NCI-H2171 (cell line): Measurements from ENCODE around the gene GIPR.
"Not testable (repeated sequence)": the region's sequence is repeated elsewhere in the genome, so short reads cannot be mapped to it uniquely, and the experiment has no call there.

Experiments
- DNase-seq: peaks from one replicate; lab custom pipeline; 2025; lab: John Stamatoyannopoulos, UW

The GIPR gene

DNA sequence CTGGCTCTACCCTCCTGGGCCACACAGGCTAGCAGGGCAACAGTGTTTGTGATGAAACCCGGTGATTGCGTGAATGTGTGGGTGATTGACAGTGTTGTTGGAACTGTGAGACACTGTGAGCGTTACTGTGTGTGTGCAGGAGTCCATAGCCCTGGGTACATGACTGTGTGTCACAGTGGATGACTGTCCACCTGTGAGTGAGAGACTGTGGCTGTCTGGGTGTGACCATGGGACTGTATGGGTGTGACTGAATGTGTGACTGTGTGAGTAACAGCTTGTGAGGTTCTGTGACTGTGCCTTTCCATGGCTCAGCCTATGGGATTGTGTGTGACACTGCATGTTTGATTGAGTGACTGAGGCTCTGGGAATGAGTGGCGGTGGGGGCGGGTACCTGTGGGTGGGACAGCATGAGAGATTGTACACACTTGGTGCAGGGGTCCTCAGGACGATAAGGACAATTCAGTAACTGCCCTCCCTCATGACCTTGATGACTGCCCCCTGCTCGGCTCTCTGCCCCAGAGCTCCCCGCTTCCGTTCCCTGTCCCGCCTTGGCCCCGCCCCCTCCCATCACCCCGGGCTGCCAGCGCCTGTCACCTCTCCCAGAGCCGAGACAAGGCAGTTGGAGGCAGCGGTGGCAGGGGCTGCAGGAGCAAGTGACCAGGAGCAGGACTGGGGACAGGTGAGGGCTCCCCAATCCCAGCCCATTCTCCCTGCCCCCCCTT lies at the start of gene GIPR:
GIPR (plus strand) TSS at position 602 of the 722 bp plus-strand sequence. CDS start 1,300 bp downstream, outside the sequence.
- no peak for DNase-seq

- DNase-seq: no peak
Observed at GRCh38 chr19:45621389-45621788, 46.6 kb upstream of the GIPR start.

DNA sequence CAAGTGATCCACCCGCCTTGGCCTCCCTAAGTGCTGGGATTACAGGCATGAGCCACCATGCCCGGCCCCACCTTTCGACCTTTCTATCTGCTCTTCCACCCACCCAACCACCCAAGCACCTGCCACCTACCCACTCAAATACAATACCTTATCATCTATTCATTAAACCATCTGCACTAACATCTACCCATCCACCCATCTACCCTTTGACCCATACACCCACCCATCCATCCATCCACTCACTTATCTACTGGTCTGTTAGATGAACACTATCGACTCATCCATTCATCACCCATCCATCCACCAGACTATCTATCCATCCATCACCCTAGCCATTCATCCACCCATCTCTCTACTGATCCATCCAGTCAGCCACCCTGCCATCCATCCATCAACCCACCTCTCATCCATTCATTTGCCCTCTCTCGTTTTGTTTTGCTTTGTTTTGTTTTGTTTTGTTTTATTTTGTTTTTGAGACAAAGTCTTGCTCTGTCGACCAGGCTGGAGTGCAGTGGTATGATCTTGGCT lies 46.0 kb upstream of the GIPR start:
- DNase-seq: no peak

DNA sequence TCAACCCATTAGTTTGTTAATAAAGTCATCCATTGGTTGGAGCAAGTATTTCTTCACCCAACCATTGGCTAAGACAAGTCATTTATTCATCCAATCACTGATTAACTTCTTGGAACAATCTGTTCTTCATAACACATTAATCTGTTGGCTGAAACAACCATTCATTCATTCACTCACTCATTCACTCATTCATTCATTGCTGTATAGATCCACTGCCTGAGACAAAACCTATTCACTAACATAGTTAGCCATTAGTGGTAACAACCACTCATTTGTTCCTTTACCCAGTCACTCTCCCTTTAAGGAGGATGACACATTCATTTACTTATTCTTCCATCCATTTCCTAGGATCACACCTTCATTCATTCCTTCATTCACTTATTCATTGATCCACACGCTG lies 44.0 kb upstream of the GIPR start:
- no peak for DNase-seq

GRCh38 chr19:45628219-45628618 lies 39.8 kb upstream of the GIPR start:
- DNase-seq: not testable (repeated sequence)

DNA sequence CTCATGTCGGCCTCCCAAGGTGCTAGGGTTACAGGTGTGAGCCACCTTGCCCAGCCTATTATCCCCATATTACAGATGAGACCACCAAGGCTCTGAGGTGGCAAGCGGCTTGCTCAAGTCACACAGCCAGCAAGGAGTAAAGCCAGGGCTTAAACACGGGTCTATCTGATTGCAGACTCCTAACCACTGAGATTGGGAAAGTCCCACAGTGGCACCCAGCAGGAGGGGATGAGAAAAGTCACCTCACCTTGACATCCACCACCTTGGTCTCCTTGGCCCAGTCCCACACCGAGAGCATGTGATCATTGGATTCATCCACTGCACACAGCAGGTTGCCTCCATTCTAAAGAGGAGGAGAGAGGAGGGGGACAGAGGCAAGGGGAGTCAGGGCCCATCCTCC lies 38.3 kb upstream of the GIPR start:
- no peak for DNase-seq

GRCh38 chr19:45630463-45630862 lies 37.6 kb upstream of the GIPR start:
- DNase-seq: no peak

DNA sequence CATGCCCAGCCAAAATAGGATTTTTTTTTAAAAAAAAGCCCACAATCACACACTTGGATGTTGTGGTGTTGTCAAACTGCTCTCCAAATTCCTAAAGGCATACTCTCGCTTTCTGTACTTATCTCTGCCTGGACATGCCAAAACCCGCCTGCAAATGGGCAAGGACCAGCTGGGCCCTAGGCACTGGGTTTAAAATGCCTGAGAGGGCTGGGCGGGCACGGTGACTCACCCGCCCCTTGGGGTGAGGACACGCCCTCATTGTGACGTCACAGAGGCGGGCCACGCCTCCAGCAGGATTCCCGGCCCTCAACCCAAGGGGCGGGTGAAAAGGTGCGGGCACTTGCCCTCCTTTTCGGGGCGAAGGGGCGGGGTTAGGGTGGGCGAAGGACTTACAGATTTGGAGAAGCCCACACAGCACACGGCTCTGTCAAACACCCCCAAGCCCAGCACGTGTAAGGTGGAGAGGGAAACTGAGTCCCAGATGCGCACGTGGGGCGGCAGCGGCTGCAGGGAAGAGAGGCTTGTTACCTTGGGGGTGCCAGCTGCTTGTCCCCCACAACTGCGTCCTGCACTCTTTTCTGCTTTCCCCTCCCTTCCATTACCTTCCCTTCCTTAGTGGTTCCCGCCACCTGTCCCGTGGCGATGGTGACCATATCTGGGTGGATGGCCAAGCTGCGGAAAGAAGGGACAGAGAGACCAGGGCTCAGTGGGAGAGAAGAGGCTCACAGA lies 35.4 kb upstream of the GIPR start:
- peak; percentile 88 for DNase-seq

DNA sequence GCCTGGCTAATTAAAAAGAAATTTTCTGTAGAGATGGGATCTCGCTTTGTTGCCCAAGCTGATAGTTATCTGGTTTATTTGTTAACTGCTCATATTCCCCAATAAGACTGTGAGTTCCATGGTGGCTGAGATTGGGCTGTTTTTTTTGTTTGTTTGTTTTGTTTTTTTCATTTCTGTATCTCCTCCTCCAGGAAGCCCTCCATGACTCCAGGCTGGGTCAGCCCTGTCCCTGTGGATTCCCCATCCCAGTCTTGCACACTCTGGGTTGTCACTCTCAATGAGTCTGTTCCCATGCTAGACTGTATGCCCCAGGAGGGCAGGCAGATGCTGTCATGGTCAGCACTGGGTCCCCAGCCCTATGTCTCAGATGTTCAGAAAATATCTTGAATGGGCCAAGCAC lies 31.7 kb upstream of the GIPR start:
- no peak for DNase-seq

- DNase-seq: no peak
Observed at GRCh38 chr19:45636902-45637301, 31.1 kb upstream of the GIPR start.

GRCh38 chr19:45637890-45638667 lies 29.9 kb upstream of the GIPR start:
- DNase-seq: no peak

DNA sequence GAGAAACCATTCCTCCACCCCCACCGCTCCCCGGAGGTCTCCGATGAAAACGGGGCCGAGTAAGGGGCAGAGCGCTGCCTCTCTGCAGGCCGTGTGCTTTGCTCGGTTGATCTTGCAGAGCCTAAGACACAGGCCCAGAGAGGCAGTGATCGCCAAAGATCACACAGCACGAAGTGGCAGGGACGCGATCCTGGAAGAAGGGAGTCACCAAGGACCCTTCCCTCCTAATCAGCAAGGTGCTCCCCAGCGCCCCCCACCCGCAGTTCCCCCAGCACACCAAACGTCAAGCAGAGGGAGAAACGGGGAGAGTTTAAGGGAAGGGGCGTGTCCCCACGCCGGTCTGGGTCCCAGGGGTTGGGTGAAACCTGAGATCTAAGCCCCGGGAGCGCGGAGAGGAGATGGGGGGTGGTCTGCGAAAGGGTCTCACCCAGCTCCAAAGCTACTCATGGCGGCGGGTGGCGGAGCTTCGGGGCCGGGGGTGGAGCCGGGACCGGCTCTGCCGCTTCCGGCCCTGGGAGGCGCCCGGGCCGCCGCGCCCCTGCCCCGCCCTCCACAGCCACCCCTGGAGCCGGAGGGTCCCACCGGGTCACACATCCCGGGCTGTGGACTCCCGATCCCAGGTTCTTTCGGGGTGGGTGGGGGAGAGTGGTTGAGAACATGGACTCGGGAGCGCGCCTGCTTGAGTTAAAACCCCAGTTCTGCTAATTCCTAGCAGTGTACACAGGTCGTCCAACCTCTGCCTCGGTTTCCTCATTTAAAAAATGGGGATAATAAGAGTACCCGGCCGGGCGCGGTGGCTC lies 28.9 kb upstream of the GIPR start, which contains the start of gene EML2:
EML2 (minus strand) TSS at position 468 of the 800 bp plus-strand sequence; CDS start at position 447, 21 bp downstream.
- peak; percentile 28 for DNase-seq

DNA sequence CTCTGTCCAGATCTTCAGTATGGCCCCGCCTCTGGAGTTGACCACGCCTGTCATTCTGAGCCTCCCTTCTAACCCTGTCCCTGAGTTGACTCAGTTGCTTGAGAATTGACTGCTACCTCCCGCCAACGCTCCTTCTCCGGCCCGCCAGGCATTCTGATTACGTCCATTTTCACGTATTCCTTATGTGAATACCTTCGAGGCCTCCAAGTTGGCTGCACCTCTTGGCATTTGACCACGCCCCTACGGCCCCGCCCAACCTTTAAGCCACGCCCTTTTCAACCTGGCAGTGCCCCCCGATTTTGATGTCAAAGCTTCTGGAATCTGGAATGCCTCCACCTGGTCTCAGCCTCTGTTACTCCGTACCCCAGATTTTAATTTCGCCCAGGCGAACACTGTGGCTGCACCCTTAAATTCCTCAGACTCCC lies 27.2 kb upstream of the GIPR start:
- no peak for DNase-seq

- DNase-seq: peak; percentile 82
Observed at GRCh38 chr19:45641274-45642105, 26.5 kb upstream of the GIPR start.

DNA sequence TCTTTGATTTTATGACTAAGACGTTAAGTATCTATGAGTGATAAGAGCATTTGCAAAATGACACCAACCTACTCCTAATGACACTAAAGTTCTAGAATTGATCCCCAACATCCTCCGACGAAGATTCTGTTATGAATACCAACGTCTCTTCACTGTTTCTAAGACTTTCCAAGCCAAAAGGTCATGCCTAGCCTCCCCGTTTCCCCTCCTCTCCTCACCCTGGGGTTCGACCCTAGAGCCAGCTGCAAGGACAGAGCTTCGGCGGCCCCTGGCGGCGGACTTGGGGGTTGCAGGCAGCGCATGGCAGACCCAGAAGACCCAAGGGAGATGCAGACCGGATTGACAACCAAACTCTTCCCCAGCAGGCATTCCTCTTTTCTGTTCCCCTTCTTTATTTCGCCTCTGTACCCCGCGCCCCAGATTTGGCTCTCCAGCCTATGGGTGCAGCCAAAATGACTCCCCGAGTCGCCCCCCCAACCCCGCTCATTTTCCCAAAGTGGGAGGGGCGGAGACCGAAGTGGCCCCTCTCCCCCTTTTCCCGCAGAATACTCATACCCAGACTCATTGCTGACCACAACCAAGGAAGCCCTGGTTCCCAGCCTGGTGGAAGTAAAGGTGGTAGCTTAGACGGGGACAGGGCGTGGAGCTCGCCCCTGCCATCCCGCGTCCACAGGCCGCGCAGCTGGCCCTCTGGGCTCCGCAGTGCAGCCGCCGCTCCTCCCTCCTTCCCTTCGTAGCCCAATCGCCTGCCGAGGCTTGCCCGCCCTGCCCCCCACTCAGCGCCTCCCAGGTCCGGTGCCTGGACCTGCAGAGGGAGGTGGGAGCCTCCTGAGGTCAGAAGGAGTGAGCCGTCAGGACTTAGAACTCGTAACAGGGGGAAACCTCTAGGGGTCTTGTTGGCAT lies 24.7 kb upstream of the GIPR start:
- peak; percentile 75 for DNase-seq

DNA sequence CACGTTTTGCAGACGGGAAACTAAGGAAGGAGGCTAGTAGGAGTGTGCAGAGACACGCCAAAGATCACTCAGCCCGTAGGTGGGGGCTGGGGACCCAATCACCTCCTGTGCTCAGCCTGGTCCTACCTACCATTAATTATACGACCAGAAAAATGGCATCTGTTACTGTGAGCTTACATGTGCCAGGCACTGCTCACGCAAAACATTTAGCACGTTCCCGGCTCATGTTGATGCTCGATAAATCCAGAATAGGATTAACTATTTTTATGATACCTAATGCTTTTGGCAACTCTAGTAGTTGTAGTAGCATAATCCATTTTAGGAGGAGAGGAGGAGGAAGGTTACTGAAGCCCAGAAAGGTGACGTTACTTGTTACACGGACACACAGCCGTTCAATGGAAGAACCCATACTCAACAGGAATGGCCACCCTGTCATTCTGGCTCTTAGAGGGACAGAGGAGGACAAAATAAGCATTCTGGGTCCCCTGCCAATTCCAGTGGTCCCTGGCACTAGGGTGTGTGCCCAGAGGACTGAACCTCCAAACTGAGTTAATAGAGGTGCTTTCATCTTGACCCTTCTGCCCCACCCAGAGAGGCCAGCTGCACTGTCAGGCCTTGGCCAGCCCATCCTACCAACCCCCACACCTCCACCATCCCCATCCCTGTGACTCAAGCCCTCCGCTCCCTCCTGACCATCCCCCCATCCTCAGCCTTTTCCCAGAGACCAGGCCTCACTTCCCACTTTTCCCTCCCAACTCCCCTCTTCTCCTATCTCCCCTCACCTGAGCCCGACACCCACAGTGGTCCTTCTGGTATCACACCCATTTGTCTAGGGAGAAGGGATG lies 23.9 kb upstream of the GIPR start:
- no peak for DNase-seq

- DNase-seq: no peak
Observed at GRCh38 chr19:45645068-45645630, 22.9 kb upstream of the GIPR start.

- DNase-seq: peak; percentile 85
Observed at GRCh38 chr19:45645631-45646344, 22.2 kb upstream of the GIPR start.
